Measurements from ENCODE around the gene LRRC1.

GRCh38 chr6:53921639-53922038 lies 126.8 kb downstream of the LRRC1 start:
- TF ChIP-seq CTCF (IDR thresholded peaks at IDR 0.05; ENCODE audit: low read depth, low read length, missing input control) (no peak), REST (IDR thresholded peaks at IDR 0.05) (no peak), EGR1 (IDR thresholded peaks at IDR 0.05; ENCODE audit: low read depth in 2 of 2) (no peak)

Data from liver (tissue), 3 donors.